Caki2 (cell line): Measurements from ENCODE around the gene FAM83G. TPM values are rescaled to one million over a fixed set of nuclear protein-coding genes. Genes with fewer than 3 reads are reported as not detected.
A peak's percentile ranks its signal among the peaks of the same experiment; 100 is the strongest.
"Not testable (repeated sequence)": the region's sequence is repeated elsewhere in the genome, so short reads cannot be mapped to it uniquely, and the experiment has no call there.

ENCODE experiments used
- DNase-seq: peaks from one replicate; pipeline ENCODE4 v3.0.0-alpha.2; 2015; ENCODE audit warnings: low read depth
- in situ Hi-C: cut with HindIII; loops from 2 replicates; pipeline ENCODE4 v1.10.0; 2016; ENCODE audit warnings: low sequenced_read_pairs, low pct_unique_long_range_greater_than_20kb, mixed read lengths
- total RNA-seq: library from RNA; depleted of rRNA; stranded (reverse); fragments of >200 nt; shearing (Covaris generic); gene quantifications from 2 replicates; pipeline ENCODE4 v1.2.3, GENCODE V29; 2014; ENCODE audit warnings: low replicate concordance

Gene FAM83G
- total RNA-seq, 1 experiment from 2014 or later, result 16.9 TPM

- no peak for DNase-seq
- in situ Hi-C loops, result no loop called here
Measured at GRCh38 chr17:18963126-18964017, 41.2 kb downstream of the FAM83G start.

GRCh38 chr17:18962494-18962815 is 42.1 kb downstream of the FAM83G start:
- in situ Hi-C loops, result no loop called here
- DNase-seq, result no peak

GRCh38 chr17:18961634-18962493 is 42.7 kb downstream of the FAM83G start:
- DNase-seq, result no peak

GRCh38 chr17:18960803-18961511 is 43.6 kb downstream of the FAM83G start:
- in situ Hi-C loops, result no loop called here
- DNase-seq, result peak; percentile 26

More at GRCh38 chr17:18961634-18962493, 42.7 kb downstream of the FAM83G start:
- in situ Hi-C loops, result no loop called here

GRCh38 chr17:18960241-18960665 is 44.3 kb downstream of the FAM83G start:
- in situ Hi-C loops, result no loop called here
- no peak for DNase-seq

- DNase-seq, result no peak
- in situ Hi-C loops, result no loop called here
Measured at GRCh38 chr17:18959845-18960240, 44.7 kb downstream of the FAM83G start.

- in situ Hi-C loops, result no loop called here
- no peak for DNase-seq
Measured at GRCh38 chr17:18959071-18959844, 45.3 kb downstream of the FAM83G start.

- in situ Hi-C loops, result no loop called here
- DNase-seq, result no peak
Measured at GRCh38 chr17:18958611-18959010, 46.0 kb downstream of the FAM83G start.

GRCh38 chr17:18957831-18958230 is 46.7 kb downstream of the FAM83G start:
- in situ Hi-C loops, result no loop called here
- no peak for DNase-seq

- in situ Hi-C loops, result no loop called here
- no peak for DNase-seq
Measured at GRCh38 chr17:18956581-18956980, 48.0 kb downstream of the FAM83G start.

- DNase-seq, in situ Hi-C loops: not testable (repeated sequence)
Measured at GRCh38 chr17:18956021-18956420, 48.5 kb downstream of the FAM83G start.

GRCh38 chr17:18955009-18955408 is 49.6 kb downstream of the FAM83G start:
- in situ Hi-C loops, result no loop called here
- DNase-seq, result no peak

GRCh38 chr17:18954321-18954720 is 50.2 kb downstream of the FAM83G start:
- in situ Hi-C loops, result no loop called here
- DNase-seq, result no peak

- DNase-seq, result no peak
- in situ Hi-C loops, result no loop called here
Measured at GRCh38 chr17:18953231-18953728, 51.3 kb downstream of the FAM83G start.

- DNase-seq, result peak; percentile 63
- in situ Hi-C loops, result no loop called here
Measured at GRCh38 chr17:18951941-18952842, 52.4 kb downstream of the FAM83G start, which contains the start of gene SLC5A10. SLC5A10 (plus strand) TSS chr17:18952165; CDS start chr17:18952206, 41 bp downstream.

- peak; percentile 82 for DNase-seq
- in situ Hi-C loops, result no loop called here
Measured at GRCh38 chr17:18950944-18951905, 53.3 kb downstream of the FAM83G start.
